ENCODE measurements around the gene SREK1.
"Not testable (repeated sequence)": the region's sequence is repeated elsewhere in the genome, so short reads cannot be mapped to it uniquely, and the experiment has no call there.

DNA sequence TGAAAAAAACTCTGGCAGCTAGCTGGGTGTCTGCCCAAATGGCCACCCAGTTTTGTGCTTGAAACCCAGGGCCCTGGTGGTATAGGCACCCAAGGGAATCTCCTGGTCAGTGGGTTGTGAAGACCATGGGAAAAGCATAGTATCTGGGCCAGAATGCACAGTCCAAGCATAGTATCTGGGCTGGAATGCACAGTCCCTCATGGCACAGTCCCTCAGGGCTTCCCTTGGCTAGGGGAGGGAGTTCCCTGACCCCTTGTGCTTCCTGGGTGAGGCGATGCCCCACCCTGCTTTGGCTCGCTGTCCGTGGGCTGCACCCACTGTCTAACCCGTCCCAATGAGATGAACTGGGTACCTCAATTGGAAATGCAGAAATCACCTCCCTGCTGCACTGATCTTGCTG, 78.8 kb downstream of the SREK1 start:
- TF ChIP-seq, protein P1, sequence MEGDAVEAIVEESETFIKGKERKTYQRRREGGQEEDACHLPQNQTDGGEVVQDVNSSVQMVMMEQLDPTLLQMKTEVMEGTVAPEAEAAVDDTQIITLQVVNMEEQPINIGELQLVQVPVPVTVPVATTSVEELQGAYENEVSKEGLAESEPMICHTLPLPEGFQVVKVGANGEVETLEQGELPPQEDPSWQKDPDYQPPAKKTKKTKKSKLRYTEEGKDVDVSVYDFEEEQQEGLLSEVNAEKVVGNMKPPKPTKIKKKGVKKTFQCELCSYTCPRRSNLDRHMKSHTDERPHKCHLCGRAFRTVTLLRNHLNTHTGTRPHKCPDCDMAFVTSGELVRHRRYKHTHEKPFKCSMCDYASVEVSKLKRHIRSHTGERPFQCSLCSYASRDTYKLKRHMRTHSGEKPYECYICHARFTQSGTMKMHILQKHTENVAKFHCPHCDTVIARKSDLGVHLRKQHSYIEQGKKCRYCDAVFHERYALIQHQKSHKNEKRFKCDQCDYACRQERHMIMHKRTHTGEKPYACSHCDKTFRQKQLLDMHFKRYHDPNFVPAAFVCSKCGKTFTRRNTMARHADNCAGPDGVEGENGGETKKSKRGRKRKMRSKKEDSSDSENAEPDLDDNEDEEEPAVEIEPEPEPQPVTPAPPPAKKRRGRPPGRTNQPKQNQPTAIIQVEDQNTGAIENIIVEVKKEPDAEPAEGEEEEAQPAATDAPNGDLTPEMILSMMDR (IDR thresholded peaks at IDR 0.05), result not testable (repeated sequence)
- TF ChIP-seq POLR2A (IDR thresholded peaks at IDR 0.05; ENCODE audit: low read depth); POLR2AphosphoS5 (IDR thresholded peaks at IDR 0.05); EP300 (IDR thresholded peaks at IDR 0.05): not testable (repeated sequence)

Measured in esophagus muscularis mucosa (tissue), 4 donors.